Middle frontal gyrus (tissue), 1 donor: ENCODE results near the gene ABCC5.
A peak's percentile ranks its signal among the peaks of the same experiment; 100 is the strongest.

Experiments
- DNase-seq: peaks from one replicate; pipeline ENCODE4 v3.0.0-alpha.2; 2015; ENCODE audit warnings: low spot score; ENCODE audit errors: extremely low spot score

The ABCC5 gene

GRCh38 chr3:183922421-183922820 is 95.3 kb downstream of the ABCC5 start:
- DNase-seq = no peak

- no peak for DNase-seq
Observed at GRCh38 chr3:183921096-183921495, 96.6 kb downstream of the ABCC5 start.

- DNase-seq = no peak
Observed at GRCh38 chr3:183920416-183920815, 97.3 kb downstream of the ABCC5 start.

GRCh38 chr3:183918178-183918577 is 99.5 kb downstream of the ABCC5 start:
- DNase-seq = no peak

- no peak for DNase-seq
Observed at GRCh38 chr3:183917776-183918175, 99.9 kb downstream of the ABCC5 start.

- no peak for DNase-seq
Observed at GRCh38 chr3:183914856-183915255, 102.8 kb downstream of the ABCC5 start.

GRCh38 chr3:183913580-183913920 is 104.1 kb downstream of the ABCC5 start:
- no peak for DNase-seq

- no peak for DNase-seq
Observed at GRCh38 chr3:183912895-183913579, 104.6 kb downstream of the ABCC5 start.

- no peak for DNase-seq
Observed at GRCh38 chr3:183911763-183912506, 105.7 kb downstream of the ABCC5 start.

- DNase-seq = no peak
Observed at GRCh38 chr3:183911087-183911486, 106.6 kb downstream of the ABCC5 start.

GRCh38 chr3:183909030-183909600 is 108.6 kb downstream of the ABCC5 start:
- no peak for DNase-seq

- no peak for DNase-seq
Observed at GRCh38 chr3:183907911-183908331, 109.8 kb downstream of the ABCC5 start.

GRCh38 chr3:183907176-183907575 is 110.5 kb downstream of the ABCC5 start:
- DNase-seq = no peak

- DNase-seq = no peak
Observed at GRCh38 chr3:183906234-183906921, 111.3 kb downstream of the ABCC5 start.

GRCh38 chr3:183904833-183905780 is 112.6 kb downstream of the ABCC5 start:
- DNase-seq = no peak

- no peak for DNase-seq
Observed at GRCh38 chr3:183898028-183898431, 119.7 kb downstream of the ABCC5 start.

GRCh38 chr3:183897606-183898005 is 120.1 kb downstream of the ABCC5 start:
- no peak for DNase-seq

- DNase-seq = no peak
Observed at GRCh38 chr3:183896610-183897009, 121.1 kb downstream of the ABCC5 start.

GRCh38 chr3:183896184-183896583 is 121.5 kb downstream of the ABCC5 start:
- DNase-seq = no peak

GRCh38 chr3:183895774-183896173 is 121.9 kb downstream of the ABCC5 start:
- DNase-seq = no peak

GRCh38 chr3:183895296-183895695 is 122.4 kb downstream of the ABCC5 start:
- DNase-seq = peak; percentile 16
